Keratinocyte (primary cell): Measurements from ENCODE around the gene TOMM5.

Source experiments
- CTCF ChIP-seq, 3 experiments: IDR thresholded peaks in 1 of 3; conservative IDR thresholded peaks in 1 of 3; optimal IDR thresholded peaks in 1 of 3; 2 replicates in 2 of 3; 3 replicates in 1 of 3; pipeline versions ENCODE3 to v1.5.1; 2011; ENCODE audit warnings: low read length in 3 of 3, mild to moderate bottlenecking in 3 of 3, moderate library complexity in 2 of 3, control low read depth in 1 of 3, inconsistent platforms in 1 of 3; ENCODE audit not compliant: insufficient read depth in 2 of 3; ENCODE audit errors: extremely low read depth in 1 of 3
- EZH2 ChIP-seq: IDR thresholded peaks from one replicate; pipeline ENCODE4 v1.6.1; 2012; ENCODE audit warnings: inconsistent platforms, mild to moderate bottlenecking, low read length, moderate library complexity

GRCh38 chr9:37639109-37639762 lies 46.8 kb upstream of the TOMM5 start:
- TF ChIP-seq CTCF (optimal IDR thresholded peaks at IDR 0.05 in 1 of 3, IDR thresholded peaks at IDR 0.05 in 1 of 3, conservative IDR thresholded peaks at IDR 0.05 in 1 of 3; ENCODE audit: extremely low read depth in 1 of 3, insufficient read depth in 2 of 3, low read length in 3 of 3) = no peak
- no peak for TF ChIP-seq EZH2
